ENCODE measurements around the gene DDX31.

DNA sequence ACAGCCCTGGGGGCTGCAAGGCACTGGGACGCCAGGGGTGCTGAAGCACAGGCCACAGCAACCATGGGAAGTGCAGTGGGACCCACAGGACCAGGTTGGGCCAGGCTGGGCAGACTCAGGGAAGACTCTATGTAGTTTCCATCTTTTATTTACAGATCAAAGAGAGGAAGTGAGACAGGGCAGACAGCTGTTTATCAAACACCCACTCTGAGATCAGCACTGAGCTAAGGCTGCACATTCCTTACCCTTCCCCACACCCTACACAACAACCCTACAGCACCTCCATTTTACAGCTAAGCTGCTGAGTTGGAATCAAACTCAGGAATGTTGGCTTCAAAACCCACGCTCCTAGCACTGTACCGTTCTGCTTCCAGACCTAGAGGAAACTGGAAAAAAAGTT, 67.6 kb downstream of the DDX31 start:
- TF ChIP-seq, protein P1, sequence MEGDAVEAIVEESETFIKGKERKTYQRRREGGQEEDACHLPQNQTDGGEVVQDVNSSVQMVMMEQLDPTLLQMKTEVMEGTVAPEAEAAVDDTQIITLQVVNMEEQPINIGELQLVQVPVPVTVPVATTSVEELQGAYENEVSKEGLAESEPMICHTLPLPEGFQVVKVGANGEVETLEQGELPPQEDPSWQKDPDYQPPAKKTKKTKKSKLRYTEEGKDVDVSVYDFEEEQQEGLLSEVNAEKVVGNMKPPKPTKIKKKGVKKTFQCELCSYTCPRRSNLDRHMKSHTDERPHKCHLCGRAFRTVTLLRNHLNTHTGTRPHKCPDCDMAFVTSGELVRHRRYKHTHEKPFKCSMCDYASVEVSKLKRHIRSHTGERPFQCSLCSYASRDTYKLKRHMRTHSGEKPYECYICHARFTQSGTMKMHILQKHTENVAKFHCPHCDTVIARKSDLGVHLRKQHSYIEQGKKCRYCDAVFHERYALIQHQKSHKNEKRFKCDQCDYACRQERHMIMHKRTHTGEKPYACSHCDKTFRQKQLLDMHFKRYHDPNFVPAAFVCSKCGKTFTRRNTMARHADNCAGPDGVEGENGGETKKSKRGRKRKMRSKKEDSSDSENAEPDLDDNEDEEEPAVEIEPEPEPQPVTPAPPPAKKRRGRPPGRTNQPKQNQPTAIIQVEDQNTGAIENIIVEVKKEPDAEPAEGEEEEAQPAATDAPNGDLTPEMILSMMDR (conservative IDR thresholded peaks at IDR 0.05) = no peak
- no peak for TF ChIP-seq EZH2 (IDR thresholded peaks at IDR 0.05; ENCODE audit: low read depth)

Data from PC-9 (cell line).